ENCODE results near the gene ZNF581.

The ZNF581 gene

DNA sequence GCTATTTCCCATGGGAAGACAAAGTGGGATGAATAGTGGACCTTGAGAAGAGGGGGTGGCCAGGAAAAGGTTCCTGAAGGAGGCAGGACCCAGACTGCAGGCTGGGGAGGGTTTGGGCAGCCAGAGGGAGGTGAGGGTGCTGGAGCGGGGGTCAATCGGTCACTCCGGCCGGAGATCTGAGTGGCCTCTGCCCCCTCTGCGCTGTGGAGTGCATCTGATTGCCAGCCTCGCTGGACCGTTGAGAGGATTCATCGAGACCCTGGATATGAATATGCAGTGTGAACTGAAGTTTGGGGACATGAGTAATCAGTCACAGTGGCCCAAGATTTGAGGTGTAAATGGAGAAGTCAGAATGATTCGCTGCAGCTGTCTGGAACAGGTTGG lies 8.1 kb upstream of the ZNF581 start:
- no peak for FAIRE-seq

DNA sequence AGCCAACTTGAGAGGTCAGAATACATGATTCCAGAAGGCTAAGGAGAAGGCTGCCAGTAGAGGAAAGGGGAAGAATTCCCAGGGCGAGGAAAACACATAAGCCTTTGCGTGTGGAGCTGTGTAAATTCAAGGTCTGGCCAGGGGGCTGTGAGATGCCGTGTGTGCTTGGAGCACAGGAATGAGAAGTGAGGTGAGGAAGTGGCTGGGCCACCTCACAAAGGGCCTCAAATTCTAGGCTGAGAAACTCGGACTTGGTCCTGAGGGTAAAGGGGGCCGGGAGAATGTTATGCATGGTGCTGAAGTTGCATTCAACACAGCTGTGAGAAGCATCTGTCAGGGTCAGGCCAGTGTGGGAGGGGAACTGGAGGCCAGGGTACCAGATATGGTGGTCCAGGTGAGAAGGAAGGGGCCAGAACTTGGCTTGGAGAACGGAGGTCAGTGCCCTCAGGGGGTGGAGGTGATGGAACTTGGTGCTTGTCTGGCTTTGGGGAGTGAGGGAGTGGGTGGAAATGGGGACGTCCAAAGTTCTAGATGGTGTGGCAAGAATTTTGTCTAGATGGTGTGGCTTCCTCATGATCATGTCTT lies 7.5 kb upstream of the ZNF581 start:
- no peak for FAIRE-seq

GRCh38 chr19:55636723-55637122 lies 6.7 kb upstream of the ZNF581 start:
- FAIRE-seq, result no peak

GRCh38 chr19:55637534-55637933 lies 5.9 kb upstream of the ZNF581 start:
- FAIRE-seq, result no peak

GRCh38 chr19:55638864-55639359 lies 4.5 kb upstream of the ZNF581 start:
- FAIRE-seq, result no peak

DNA sequence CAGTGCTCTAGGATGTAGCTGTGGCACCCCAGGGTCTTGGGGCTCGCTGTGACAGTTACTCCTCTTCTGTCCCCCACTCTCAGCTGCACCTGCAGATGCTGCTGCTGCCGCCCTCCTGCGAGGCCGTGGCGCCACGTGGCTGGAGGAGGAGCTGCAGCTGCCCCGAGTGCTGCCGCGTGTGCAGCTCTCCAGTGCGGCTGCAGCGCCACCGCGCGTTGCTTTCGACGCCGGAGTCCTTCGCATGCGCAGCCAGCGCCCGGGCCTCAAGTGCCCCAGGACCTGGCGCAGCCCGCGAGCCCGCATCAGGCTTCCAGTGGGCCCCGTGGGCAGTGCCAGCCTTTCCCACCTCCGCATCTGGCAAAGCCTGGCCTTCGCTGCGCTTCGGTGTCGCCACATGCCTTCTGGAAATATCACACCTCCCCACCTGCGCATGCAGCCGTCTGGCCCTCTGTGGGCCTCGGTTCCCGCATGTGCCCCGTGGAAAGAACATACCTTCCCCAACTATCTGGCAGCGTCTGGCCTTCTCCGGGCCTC lies 3.3 kb upstream of the ZNF581 start:
- no peak for FAIRE-seq

GRCh38 chr19:55640577-55641425 lies 2.6 kb upstream of the ZNF581 start, which contains the start of gene ZNF580:
Gene ZNF580, plus strand, starts transcription at chr19:55641002. Its CDS starts 1,507 bp downstream, at chr19:55642509.
- FAIRE-seq, result no peak

DNA sequence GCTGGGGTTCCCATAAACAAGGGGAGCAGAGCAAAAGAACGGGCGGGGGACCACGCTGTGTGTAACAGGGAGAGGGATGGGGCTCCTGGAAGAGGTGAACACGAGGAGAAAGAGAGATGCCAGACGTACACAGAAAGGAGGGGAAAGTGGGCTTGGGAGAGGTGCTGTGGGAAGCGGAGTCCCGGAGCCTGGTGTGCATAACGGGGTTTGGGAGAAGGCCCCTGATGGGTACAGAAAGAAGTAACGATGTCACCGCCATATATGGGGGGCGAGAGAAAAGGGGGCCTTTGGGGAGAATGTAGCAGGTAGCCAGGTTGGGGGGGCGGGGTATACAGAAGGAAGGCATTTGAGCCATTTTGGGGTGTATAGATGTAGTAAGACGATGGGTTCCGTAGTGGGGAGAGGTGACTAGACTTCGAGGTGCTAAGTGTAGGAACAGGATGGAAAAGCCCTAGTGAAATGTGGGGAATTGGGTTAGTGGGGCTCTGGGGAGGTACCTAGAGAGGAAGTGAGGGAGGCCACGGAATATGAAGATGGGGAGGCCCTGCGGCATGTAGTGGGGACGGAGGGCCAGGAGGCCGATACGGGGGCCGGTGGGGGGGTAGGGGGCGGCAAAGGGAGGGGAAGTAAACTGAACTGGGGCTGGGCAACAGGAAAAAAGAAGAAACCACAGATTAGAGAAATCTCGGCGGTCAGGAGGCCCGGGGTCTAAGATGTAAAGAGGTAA lies 1.9 kb upstream of the ZNF581 start:
- no peak for FAIRE-seq

DNA sequence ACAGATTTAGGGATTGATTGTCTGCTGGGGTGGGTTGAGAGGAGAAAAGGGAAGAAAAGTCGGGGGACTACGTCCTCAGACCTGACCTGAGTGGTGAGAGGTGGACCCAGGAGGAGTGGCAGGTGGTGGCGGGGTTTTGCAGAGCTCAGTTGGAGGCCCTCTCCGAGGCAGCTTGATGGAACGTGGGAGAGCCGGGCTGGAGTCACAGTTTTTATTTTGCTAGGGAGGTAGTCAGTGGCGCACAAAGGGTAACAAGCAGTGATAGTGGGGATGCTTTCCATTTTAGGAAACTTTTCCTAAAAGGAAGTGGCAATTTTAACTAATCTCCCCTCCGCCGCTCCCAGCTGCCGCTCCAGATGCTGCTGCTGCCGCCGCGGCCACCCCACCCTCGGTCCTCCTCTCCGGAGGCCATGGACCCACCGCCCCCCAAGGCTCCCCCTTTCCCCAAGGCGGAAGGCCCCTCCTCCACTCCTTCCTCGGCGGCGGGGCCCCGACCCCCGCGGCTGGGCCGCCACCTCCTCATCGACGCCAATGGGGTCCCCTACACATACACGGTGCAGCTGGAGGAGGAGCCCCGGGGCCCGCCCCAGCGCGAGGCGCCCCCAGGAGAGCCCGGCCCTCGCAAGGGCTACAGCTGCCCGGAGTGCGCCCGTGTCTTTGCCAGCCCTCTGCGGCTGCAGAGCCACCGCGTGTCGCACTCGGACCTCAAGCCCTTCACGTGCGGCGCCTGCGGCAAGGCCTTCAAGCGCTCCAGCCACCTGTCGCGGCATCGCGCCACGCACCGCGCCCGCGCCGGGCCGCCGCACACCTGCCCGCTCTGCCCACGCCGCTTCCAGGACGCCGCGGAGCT lies 1.1 kb upstream of the ZNF581 start:
- FAIRE-seq, result no peak

DNA sequence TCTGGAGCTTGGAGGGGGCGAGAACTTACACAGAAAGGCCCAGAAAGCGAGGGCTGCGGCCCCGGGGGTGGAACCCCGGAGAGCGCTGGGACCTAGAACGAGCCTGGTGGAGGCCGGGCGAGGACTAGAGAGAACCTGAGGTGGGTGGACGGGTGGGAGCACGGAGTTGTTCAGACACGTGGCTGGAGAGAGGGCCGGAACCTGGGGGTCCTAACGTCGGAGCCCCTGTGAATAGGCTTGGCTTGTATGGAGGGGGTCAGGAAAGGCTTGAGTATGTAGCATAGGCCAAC lies 383 bp downstream of the ZNF581 start:
- FAIRE-seq, result no peak

DNA sequence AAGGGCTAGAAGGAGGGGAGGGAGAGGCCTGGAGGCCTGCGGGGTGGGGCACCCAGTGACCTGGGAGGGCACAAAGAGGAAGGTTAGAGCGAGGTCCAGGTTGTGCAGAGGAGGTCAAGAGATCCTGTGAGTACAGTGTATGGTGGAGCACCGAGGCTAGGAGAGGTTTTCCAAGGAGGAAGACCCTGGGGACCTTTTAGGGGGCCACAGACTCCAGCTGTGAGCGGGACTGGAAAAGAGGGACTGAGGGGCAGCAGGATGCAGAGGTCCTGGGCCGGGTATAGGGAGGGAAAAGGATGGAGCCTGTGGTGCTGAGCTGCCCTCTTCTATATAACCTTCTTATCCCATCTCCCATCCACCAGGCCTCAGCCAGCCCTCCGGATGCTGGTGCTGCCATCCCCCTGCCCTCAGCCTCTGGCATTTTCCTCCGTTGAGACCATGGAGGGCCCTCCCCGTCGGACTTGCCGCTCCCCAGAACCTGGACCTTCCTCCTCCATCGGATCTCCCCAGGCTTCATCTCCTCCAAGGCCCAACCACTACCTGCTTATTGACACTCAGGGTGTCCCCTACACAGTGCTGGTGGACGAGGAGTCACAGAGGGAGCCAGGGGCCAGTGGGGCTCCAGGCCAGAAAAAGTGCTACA lies 863 bp downstream of the ZNF581 start:
- FAIRE-seq, result no peak

DNA sequence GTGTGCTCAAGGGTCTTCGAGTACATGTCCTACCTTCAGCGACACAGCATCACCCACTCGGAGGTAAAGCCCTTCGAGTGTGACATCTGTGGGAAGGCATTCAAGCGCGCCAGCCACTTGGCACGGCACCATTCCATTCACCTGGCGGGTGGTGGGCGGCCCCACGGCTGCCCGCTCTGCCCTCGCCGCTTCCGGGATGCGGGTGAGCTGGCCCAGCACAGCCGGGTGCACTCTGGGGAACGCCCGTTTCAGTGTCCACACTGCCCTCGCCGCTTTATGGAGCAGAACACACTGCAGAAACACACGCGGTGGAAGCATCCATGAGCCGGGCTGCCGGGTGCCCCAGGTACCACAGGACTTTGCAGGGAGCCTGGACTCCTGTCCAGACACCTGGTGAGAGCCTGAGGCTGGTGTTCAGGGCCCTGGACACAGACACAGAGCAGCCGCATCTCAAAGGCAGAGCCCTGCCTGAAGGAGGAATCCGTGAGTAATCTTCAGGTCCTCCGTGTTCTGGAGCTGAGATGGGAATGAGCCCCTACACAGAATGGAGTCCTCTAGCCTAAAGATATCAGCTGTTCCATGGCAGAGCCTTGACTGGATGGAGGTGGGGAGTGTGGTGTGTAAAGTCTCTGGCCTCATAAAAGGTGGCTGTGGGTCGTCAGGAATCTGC lies 1.5 kb downstream of the ZNF581 start:
- no peak for FAIRE-seq

- FAIRE-seq, result no peak
Measured at GRCh38 chr19:55645512-55645881, 2.0 kb downstream of the ZNF581 start.

- no peak for FAIRE-seq
Measured at GRCh38 chr19:55646889-55647731, 3.7 kb downstream of the ZNF581 start.

DNA sequence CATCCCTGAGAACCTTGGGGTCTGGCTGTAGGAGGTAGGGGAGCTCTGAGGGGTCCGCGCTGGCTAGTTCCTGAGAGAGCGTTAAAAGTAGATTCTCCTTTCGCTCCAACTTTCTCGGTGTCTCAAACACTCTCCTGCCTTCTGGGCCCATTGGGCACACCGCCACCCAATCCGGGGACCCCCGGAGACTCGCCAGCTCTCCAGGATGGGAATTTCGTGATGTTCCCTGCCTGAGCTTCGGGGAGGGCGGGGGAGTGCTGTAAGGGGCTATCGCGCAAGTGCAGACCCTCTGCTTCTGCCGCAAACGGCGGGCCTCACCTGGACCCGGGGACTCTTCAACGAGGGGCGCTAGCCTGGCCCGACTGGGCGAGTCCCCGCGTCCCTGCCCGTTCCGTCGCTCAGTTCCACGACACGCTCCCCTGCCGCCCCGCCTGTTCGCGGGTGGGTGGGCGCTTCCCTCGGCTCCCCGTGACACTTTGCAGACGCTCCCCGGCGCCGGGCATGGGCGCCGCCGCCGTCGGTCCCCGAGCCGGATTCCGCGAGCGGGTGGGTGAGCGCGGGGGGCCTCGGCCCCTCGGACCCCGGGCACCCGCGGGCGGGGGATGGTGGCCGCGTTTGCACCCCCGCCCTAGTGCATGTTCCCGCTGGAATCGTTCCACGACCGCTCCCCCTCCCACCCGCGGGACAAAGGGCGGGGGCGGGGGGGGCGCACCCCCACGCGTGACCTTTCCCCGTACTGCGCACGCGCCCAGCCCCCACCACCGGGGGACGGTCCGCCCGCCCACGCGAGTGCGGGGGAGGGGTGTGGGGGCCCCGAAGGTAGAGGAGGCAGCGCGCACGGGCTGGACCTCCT lies 4.5 kb downstream of the ZNF581 start, which contains the start of gene CCDC106:
Gene CCDC106 (plus strand): TSS at position 481 of the 853 bp plus-strand sequence. CDS start 835 bp downstream, outside the sequence.
- peak; percentile 78 for FAIRE-seq

DNA sequence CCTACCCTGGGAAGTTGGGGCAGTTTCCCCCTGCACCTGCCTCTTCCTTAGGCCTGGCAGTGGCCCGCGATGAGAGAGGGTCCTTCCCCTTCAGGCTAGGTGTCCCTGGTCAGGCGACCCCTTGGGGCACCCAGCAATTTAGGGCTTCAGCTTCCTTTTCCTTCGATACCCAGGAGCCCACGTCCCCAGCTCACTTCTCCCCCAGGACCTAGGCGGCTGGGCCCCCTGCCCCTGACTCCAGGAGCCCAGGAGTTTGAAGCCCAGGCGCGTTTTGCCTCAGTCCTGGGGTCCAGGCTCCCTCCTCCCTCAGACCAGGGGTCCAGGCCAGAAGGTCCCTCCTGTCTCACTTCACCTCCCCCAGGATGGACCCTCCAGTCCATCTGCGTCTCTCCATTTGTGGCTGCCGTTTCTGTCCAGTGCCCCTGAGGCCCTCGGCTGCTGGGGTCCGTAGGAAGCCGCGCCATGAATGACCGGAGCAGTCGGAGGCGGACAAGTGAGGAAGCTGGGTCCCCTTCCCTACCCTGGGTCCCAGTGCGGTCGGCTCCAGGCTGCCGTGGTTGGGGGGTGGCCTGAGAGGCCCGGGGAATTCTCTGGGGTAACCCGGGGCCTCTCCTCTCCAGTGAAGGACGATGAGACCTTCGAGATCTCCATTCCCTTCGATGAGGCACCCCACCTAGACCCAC lies 5.3 kb downstream of the ZNF581 start:
- FAIRE-seq, result no peak

DNA sequence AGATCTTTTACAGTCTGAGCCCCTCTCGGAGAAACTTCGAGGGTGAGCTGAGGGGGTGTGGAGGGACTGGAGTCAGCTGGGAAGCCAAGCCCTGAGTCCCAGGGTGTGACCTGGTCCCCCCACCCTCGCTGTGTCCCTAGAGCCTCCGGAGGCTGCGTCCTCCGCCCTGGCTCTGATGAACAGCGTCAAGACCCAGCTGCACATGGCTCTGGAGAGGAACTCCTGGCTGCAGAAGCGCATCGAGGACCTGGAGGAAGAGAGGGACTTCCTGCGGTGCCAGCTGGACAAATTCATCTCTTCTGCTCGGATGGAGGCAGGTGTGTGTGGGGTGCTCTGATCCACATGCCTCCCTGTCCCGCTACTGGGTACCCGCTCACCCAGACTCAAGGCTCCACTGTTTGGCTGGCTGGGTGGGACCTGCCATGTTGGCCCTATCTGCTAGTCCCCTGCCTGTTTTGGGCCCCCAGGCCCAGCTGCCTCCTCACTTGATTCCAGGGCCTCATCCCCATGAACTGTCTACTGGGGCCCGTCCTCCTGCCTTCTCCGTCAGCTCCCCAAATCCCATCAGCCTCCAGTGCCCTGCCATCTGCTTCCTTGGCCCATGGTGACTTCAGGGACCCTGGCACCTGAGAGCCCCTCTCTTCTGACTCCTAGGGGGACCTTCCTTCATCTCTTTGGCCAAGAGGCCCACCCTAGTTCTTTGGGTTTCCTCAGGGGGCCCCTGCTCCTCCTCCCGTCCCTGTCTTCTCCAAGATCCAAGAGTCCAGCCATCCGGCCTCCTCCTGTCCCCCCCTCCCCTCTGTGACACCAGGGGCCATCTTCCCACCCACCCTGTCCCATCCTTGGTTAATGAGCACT lies 6.0 kb downstream of the ZNF581 start:
- no peak for FAIRE-seq

- no peak for FAIRE-seq
Measured at GRCh38 chr19:55650126-55650557, 6.7 kb downstream of the ZNF581 start.

All from G401.6 (cell line).